ENCODE measurements around the gene NCSTN. TPM values are rescaled to one million over a fixed set of nuclear protein-coding genes. Genes with fewer than 3 reads are reported as not detected.

The NCSTN gene
- total and polyA plus RNA-seq, 10 of the 15 experiments (the other 5 are each of a cell fraction or from before 2014, with no cell fraction given): 33.3 to 88.2 (median 60.4) TPM

GRCh38 chr1:160399544-160400222, 56.5 kb downstream of the NCSTN start:
- no peak overlapping the region; the same call in 1 of the 2 replicates for H2AFZ ChIP-seq (ENCODE audit: control insufficient read depth, low read depth, low read length)
- intact Hi-C loops (cut with micrococcal nuclease; ENCODE audit: unreplicated experiment): no loop called here
- DNase-seq (ENCODE audit: low read depth, low spot score) (no peak), ATAC-seq (no peak), FAIRE-seq (no peak)
- ChIA-PET POLR2A (no interaction called here), RAD21 (ENCODE audit: unreplicated experiment) (no interaction called here), SMC1A (ENCODE audit: uncharacterized antibody, unreplicated experiment) (no interaction called here), CTCF (no interaction called here)
- H3K4me3 ChIP-seq: peak overlapping the region; percentile 38; the same call in 1 of the 2 replicates
- peaks cover 0 to 4% of the 10 kb centered on the region in 2 experiments; a peak in 2 of 4 replicates for H3K27me3 ChIP-seq (replicated peaks in 1 of 2; ENCODE audit: control insufficient read depth in 2 of 2, insufficient read depth in 2 of 2, low read length in 1 of 2)
- no peaks in the 10 kb centered on the region for H3K79me2 ChIP-seq (ENCODE audit: control insufficient read depth, insufficient read depth, low read length)
- WGBS (ENCODE audit: insufficient coverage, insufficient replicate concordance, low lambda C conversion rate, missing lambda C conversion rate): 68% methylated on average over 17 of the region's 17 CpGs
- H4K20me1 ChIP-seq (ENCODE audit: control insufficient read depth, insufficient read depth): no peaks in the 10 kb centered on the region
- BruUV-seq (replicated peaks): no TSS peak
- TF ChIP-seq KAT2A (conservative IDR thresholded peaks at IDR 0.05; ENCODE audit: control insufficient read depth, low read depth, low read length) (no peak), TAF1 (IDR thresholded peaks at IDR 0.05; ENCODE audit: borderline replicate concordance, low read depth, low read length) (no peak), CHD2 (IDR thresholded peaks at IDR 0.05; ENCODE audit: borderline replicate concordance, low read depth, low read length) (no peak), MEF2B (IDR thresholded peaks at IDR 0.05; ENCODE audit: partially characterized antibody, poor library complexity, severe bottlenecking) (no peak), POLR2AphosphoS5 (IDR thresholded peaks at IDR 0.05; ENCODE audit: low read length) (no peak), CBFB (IDR thresholded peaks at IDR 0.05; ENCODE audit: low read depth) (no peak), BCL11A (IDR thresholded peaks at IDR 0.05; ENCODE audit: low read depth, low read length) (no peak), CBX3 (IDR thresholded peaks at IDR 0.05; ENCODE audit: borderline replicate concordance, low read depth) (no peak)
- H3K4me2 ChIP-seq (ENCODE audit: control insufficient read depth, insufficient read depth): peak overlapping the region; percentile 68
- no peak overlapping the region for H3K27ac ChIP-seq (ENCODE audit: control insufficient read depth, insufficient read depth)
- no peaks in the 10 kb centered on the region for H3K9me3 ChIP-seq (replicated peaks; ENCODE audit: control insufficient read depth, insufficient read depth, low read length)
- in situ Hi-C loops (cut with MboI): loop anchor here (25.0 kb wide), 1 partner anchor 563 kb away; the partner anchor contains the start of gene ITLN2
- no peaks in the 10 kb centered on the region for H3K4me1 ChIP-seq (ENCODE audit: control insufficient read depth, insufficient read depth, low read length)
- 0 out of 2 replicates have a peak overlapping the region, but pooled peaks have one; percentile 30 for H3K9ac ChIP-seq (ENCODE audit: control insufficient read depth, insufficient read depth, low read length)
- no peaks in the 10 kb centered on the region for H3K36me3 ChIP-seq (ENCODE audit: control insufficient read depth in 2 of 2, insufficient read depth in 2 of 2, low read length in 1 of 2)

All from GM12878 (cell line).